HTERT RPE-1 (cell line): Measurements from ENCODE around the gene TM9SF3.
"Not testable (repeated sequence)": the region's sequence is repeated elsewhere in the genome, so short reads cannot be mapped to it uniquely, and the experiment has no call there.

ENCODE experiments used
- in situ Hi-C: fragments of 300-500 bp; cut with MboI; formaldehyde crosslinking; loops from 4 replicates; pipeline ENCODE4 v1.14.3; 2020; ENCODE audit warnings: low sequenced_read_pairs

The TM9SF3 gene

GRCh38 chr10:96570983-96571964 lies 15.5 kb downstream of the TM9SF3 start:
- in situ Hi-C loops = no loop called here

DNA sequence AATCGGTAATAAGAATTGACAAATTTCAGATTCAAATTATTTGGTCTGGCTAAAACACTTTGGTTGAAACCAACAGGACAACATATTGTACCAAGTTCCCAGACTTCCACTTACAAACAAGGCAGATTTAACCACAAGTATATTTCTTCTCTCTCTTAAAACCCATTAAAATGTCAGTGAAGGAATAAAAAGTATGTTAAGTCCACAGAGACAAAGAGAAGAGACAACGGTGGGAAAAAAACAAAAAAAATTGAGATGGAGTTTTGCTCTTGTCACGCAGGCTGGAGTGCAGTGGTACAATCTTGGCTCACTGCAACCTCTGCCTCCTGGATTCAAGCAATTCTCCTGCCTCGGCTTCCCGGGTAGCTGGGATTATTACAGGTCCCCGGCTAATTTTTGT lies 16.3 kb downstream of the TM9SF3 start:
- in situ Hi-C loops = no loop called here

- in situ Hi-C loops = no loop called here
These were observed 18.4 kb downstream of the TM9SF3 start for GRCh38 chr10:96568402-96568801.

- in situ Hi-C loops = no loop called here
These were observed 21.0 kb downstream of the TM9SF3 start for GRCh38 chr10:96565774-96566173.

DNA sequence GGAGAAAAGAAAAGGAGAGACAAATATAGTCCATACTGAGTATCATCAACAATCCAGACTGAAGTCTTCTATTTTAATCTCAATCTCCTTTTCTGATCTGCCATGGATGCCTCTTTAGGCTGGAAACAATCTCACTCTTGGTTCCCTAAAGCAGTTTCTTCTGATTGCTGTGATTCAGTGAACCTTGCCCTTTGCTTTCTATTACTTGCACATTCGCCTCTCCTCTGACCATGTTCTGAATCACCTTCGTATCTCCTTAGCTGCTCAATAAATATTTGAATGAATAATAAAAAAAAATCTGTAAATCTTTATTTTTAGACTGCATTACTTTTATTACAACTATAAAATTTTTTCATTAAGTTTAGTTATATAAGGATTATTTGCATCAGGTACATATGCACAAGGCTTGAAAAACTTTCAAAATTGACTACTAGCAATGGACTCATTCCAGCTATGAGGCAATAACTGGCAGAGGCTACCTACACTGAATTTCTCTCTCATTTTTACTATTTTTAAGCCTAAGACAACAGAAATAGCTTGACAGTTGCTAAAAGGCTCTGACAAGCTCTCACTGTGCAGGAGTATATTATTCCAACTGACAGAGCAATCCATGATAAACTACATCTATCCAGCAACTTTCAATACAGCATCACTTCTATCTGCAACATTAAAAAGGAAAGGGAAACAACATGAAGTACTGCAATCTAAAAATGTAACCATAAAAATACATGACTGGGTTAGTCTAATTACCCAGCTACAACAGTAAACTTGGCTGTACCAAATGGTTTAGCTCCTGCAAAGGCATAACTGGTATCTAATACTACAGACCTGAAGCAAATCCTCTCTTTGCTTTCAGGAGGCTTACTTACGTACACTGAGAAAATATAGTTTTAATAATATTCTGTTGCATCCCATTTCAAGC lies 25.6 kb downstream of the TM9SF3 start:
- in situ Hi-C loops = no loop called here

DNA sequence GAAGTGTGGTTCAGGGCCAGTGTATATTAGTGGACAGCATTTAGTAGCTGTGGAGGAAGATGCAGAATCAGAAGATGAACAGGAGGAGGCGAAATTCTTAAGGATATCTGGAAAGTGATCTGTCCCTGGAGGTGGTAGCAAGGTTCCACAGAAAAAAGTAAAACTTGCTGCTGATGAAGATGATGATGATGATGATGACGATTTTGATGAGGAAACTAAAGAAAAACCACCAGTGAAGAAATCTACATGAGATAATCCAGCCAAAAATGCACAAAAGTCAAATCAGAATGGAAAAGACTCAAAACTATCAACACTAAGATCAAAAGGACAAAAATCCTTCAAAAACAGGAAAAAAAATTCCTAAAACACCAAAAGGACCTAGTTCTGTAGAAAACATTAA lies 26.3 kb downstream of the TM9SF3 start:
- in situ Hi-C loops = no loop called here

GRCh38 chr10:96556003-96556402 lies 30.8 kb downstream of the TM9SF3 start:
- in situ Hi-C loops = no loop called here

GRCh38 chr10:96555330-96555729 lies 31.5 kb downstream of the TM9SF3 start:
- in situ Hi-C loops = no loop called here

DNA sequence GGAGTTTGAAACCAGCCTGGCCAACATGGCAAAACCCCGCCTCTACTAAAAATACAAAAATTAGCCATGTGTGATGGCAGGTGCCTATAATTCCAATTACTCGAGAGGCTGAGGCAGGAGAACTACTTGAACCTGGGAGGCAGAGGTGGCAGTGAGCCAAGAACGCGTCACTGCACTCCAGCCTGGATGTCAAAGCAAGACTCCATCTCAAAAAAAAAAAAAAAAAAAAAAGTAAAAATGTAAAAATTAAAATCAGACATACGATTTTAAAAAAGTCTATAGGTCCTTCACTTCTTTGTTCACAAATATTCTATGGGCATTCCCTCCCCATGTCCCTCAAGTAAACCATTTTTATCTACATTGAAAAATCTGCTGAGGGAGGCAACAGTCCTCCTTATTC lies 38.2 kb downstream of the TM9SF3 start:
- in situ Hi-C loops = no loop called here

- in situ Hi-C loops = not testable (repeated sequence)
These were observed 41.3 kb downstream of the TM9SF3 start for GRCh38 chr10:96545558-96545957.

GRCh38 chr10:96541921-96542320 lies 44.9 kb downstream of the TM9SF3 start:
- in situ Hi-C loops = no loop called here

DNA sequence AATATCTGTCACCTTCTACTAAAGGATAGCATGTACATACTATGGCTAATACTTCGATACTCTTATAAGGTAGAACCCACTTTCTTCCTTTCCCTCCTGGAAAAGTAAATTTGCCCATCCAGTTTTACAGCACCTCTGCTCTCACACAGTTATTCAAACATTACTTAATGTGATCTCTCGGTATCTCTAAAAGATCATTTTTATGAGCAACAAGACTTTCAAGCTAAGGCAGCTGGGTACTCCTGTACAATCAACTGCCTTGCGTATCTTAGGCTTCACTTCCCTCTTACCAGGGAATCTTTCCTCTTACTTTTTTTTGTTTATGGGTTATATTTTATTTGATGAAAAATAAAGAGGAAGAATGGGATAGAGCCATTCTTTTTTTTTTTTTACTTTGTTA lies 46.6 kb downstream of the TM9SF3 start:
- in situ Hi-C loops = no loop called here

- in situ Hi-C loops = no loop called here
These were observed 48.1 kb downstream of the TM9SF3 start for GRCh38 chr10:96538683-96539082.

DNA sequence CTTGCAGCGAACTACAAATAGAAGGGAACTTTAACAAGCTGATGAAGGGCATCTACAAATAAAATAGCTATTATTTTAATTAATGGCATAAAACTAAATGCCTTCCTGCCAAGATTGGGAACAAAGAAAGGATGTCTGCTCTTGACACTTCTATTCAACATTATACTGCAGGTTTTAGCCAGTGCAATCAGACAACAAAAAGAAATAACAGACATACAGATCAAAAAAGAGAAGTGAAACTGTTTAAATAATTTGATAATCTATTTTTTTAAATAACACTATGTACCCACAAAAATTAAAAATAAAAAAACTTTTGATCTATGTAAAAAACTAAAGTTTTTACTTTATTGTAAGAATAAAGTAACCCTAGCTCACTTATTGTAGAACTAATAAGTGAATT lies 50.7 kb downstream of the TM9SF3 start:
- in situ Hi-C loops = no loop called here

- in situ Hi-C loops = no loop called here
These were observed 54.3 kb downstream of the TM9SF3 start for GRCh38 chr10:96532523-96532922.

DNA sequence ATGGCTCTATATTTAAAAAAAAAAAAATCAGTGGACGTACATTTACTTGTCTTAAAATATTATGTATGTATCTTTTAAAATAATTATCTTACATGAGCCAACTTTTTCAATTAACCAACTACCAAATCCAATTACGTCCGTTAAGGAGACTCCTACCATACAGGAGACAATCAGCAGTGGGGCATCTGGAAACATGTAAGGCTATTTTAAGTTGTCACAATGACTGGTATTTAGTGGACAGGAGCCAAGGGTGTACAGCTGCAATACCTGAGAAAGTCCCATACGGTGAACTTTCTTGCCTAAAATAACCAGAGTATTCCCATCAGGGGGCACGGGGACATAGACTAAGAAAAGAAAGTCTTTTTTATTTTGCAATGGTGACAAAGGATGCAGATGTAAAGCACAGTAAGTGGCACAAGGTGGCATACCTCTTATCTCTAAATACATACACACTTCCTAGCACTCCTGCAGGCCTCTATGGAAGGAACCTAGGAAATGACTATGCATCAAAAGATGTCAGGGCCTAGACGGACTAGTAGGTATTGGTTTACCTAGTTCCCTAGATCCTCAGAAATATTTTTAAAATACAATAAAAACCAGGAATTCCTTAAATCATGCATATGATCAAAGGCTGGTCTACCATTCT lies 57.1 kb downstream of the TM9SF3 start:
- in situ Hi-C loops = no loop called here

- in situ Hi-C loops = no loop called here
These were observed 62.1 kb downstream of the TM9SF3 start for GRCh38 chr10:96524741-96525140.

GRCh38 chr10:96517284-96517683 lies 69.5 kb downstream of the TM9SF3 start:
- in situ Hi-C loops = no loop called here

- in situ Hi-C loops = no loop called here
These were observed 70.5 kb downstream of the TM9SF3 start for GRCh38 chr10:96516337-96516736.

DNA sequence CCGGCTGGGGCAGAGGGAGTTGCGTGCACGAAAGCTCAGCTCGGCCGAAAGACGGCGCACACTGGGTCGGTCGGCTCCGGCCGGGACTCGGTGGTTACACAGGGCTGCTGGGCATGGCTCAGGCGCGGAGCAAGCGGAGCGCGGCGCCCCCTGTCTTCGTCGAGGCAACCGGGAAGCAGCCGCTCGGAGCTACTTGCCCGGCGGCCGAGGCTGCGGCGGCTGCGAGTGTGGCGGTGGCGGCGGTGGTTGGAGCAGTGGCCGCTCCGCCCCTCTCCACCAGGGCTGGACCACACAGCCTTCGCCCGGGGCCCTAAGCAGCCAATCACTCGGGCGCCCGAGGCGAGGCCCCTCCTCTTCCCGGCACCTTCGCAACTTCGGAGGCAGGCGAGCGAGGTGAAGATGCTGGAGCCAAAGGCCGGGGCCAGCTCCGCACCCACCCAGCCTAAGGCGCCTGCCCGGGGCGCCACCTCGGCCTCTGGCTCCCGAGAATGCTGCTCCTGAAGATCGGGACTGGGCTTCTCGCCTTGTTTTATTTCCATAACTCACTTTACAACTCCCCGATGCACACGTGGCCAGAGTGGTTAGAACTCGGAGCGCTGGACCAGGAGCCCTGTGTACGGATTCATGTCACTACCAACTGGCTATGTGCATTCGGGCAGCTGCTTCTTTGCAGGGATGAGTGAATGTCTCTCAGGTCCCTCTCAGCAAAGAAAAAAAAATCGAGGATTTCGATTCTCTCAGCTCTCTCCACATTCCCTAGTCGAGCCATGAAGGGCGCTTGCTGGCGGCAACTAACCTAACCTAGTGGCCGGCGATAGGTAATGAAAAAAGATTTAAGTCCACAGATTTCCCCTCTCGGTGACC lies 72.9 kb downstream of the TM9SF3 start, which contains the start of gene TLL2:
Gene TLL2, minus strand, starts transcription at position 229 of the 864 bp plus-strand sequence. CDS start 241 bp downstream, outside the sequence.
- in situ Hi-C loops = no loop called here
